GM19035 (cell line): ENCODE measurements around the gene SEPHS2.
"Not testable (repeated sequence)": the region's sequence is repeated elsewhere in the genome, so short reads cannot be mapped to it uniquely, and the experiment has no call there.

Source experiments
- ATAC-seq: cut with Tn5 transposase; IDR thresholded peaks from one replicate; pipeline ENCODE4 v1.9.1; 2021; ENCODE audit not compliant: unreplicated experiment

SEPHS2 gene

GRCh38 chr16:30445408-30446202 lies at the start of gene SEPHS2:
Gene SEPHS2 (minus strand): TSS chr16:30445874. CDS start chr16:30445727, 147 bp downstream.
- peak; percentile 86 for ATAC-seq

- no peak for ATAC-seq
Measured at GRCh38 chr16:30494709-30495108, 49.0 kb upstream of the SEPHS2 start.

- no peak for ATAC-seq
Measured at GRCh38 chr16:30493941-30494488, 48.3 kb upstream of the SEPHS2 start.

- ATAC-seq = no peak
Measured at GRCh38 chr16:30491744-30492308, 46.2 kb upstream of the SEPHS2 start.

- ATAC-seq = no peak
Measured at GRCh38 chr16:30491229-30491628, 45.6 kb upstream of the SEPHS2 start.

GRCh38 chr16:30490210-30490609 lies 44.5 kb upstream of the SEPHS2 start:
- no peak for ATAC-seq

- no peak for ATAC-seq
Measured at GRCh38 chr16:30488764-30489605, 43.3 kb upstream of the SEPHS2 start.

GRCh38 chr16:30485818-30486436 lies 40.3 kb upstream of the SEPHS2 start:
- no peak for ATAC-seq

GRCh38 chr16:30484887-30485286 lies 39.2 kb upstream of the SEPHS2 start:
- no peak for ATAC-seq

GRCh38 chr16:30482366-30482765 lies 36.7 kb upstream of the SEPHS2 start:
- ATAC-seq = no peak

GRCh38 chr16:30481381-30481780 lies 35.7 kb upstream of the SEPHS2 start:
- ATAC-seq = no peak

- no peak for ATAC-seq
Measured at GRCh38 chr16:30478766-30479478, 33.2 kb upstream of the SEPHS2 start.

GRCh38 chr16:30477773-30478172 lies 32.1 kb upstream of the SEPHS2 start:
- ATAC-seq = not testable (repeated sequence)

- no peak for ATAC-seq
Measured at GRCh38 chr16:30476991-30477390, 31.3 kb upstream of the SEPHS2 start.

- ATAC-seq = no peak
Measured at GRCh38 chr16:30474684-30475083, 29.0 kb upstream of the SEPHS2 start.

GRCh38 chr16:30474074-30474452 lies 28.4 kb upstream of the SEPHS2 start:
- no peak for ATAC-seq

- ATAC-seq = no peak
Measured at GRCh38 chr16:30473231-30474073, 27.8 kb upstream of the SEPHS2 start.

GRCh38 chr16:30472328-30472942 lies 26.8 kb upstream of the SEPHS2 start, which contains the start of gene ITGAL:
Gene ITGAL (plus strand): TSS chr16:30472742. CDS start chr16:30472838, 96 bp downstream.
- ATAC-seq = peak; percentile 40

- ATAC-seq = no peak
Measured at GRCh38 chr16:30470632-30470995, 24.9 kb upstream of the SEPHS2 start.
